ENCODE results near the gene REXO5. TPM values are rescaled to one million over a fixed set of nuclear protein-coding genes. Genes with fewer than 3 reads are reported as not detected.

REXO5 gene
- total and polyA plus RNA-seq, 9 of the 15 experiments (the other 6 are each of a cell fraction or from before 2014, with no cell fraction given), result 10.5 to 45.1 (median 25.4) TPM

GRCh38 chr16:20806168-20807050 is at the start of gene REXO5, which contains the start of gene ERI2 (continued):
- no peak for TF ChIP-seq ARHGAP35 (IDR thresholded peaks at IDR 0.05; ENCODE audit: partially characterized antibody)
- no peak for TF ChIP-seq ATF1 (CRISPR knock-in tag; IDR thresholded peaks at IDR 0.05)
- TF ChIP-seq ATF1 (tag; IDR thresholded peaks at IDR 0.05), result peak; percentile 73
- peak; percentile 70 for TF ChIP-seq PKNOX1 (IDR thresholded peaks at IDR 0.05)
- TF ChIP-seq DPF2 (IDR thresholded peaks at IDR 0.05), result 0 out of 2 replicates have a peak, but pooled peaks have one; percentile 35
- TF ChIP-seq ZBTB7A (IDR thresholded peaks at IDR 0.05; ENCODE audit: borderline replicate concordance, control insufficient read depth, low read depth, low read length), result peak; percentile 86
- TF ChIP-seq CLOCK (CRISPR knock-in tag; IDR thresholded peaks at IDR 0.05; ENCODE audit: borderline replicate concordance), result 0 out of 2 replicates have a peak, but pooled peaks have one; percentile 45
- 0 out of 2 replicates have a peak, but pooled peaks have one; percentile 43 for TF ChIP-seq FOXK1 (CRISPR knock-in tag; IDR thresholded peaks at IDR 0.05; ENCODE audit: borderline replicate concordance)
- no peak for TF ChIP-seq TRIM25 (IDR thresholded peaks at IDR 0.05; ENCODE audit: borderline replicate concordance)
- TF ChIP-seq NR2C2 (CRISPR knock-in tag; IDR thresholded peaks at IDR 0.05), result peak; percentile 69; the same call in 1 of the 2 replicates
- peak; percentile 91 for TF ChIP-seq NR2C2 (tag; IDR thresholded peaks at IDR 0.05)
- TF ChIP-seq RBFOX2 (IDR thresholded peaks at IDR 0.05; ENCODE audit: low read depth, low read length), result peak; percentile 98
- no peak for TF ChIP-seq CBX2 (IDR thresholded peaks at IDR 0.05; ENCODE audit: insufficient read depth, low read length, poor library complexity, severe bottlenecking)
- 0 out of 2 replicates have a peak, but pooled peaks have one; percentile 66 for TF ChIP-seq FOXP4 (CRISPR knock-in tag; IDR thresholded peaks at IDR 0.05; ENCODE audit: borderline replicate concordance)
- TF ChIP-seq POLR2AphosphoS2 (IDR thresholded peaks at IDR 0.05; ENCODE audit: low read length), result peak; percentile 40; the same call in 1 of the 2 replicates
- TF ChIP-seq ZNF444 (CRISPR knock-in tag; IDR thresholded peaks at IDR 0.05), result no peak
- peak; percentile 71; the same call in 1 of the 2 replicates for TF ChIP-seq ATF7 (IDR thresholded peaks at IDR 0.05)
- no peak for TF ChIP-seq POLR3A (IDR thresholded peaks at IDR 0.05; ENCODE audit: borderline replicate concordance, extremely low read depth, insufficient read depth, insufficient read length)
